Measurements from ENCODE around the gene TMEM154. TPM values are rescaled to one million over a fixed set of nuclear protein-coding genes. Genes with fewer than 3 reads are reported as not detected.

Gene TMEM154
- total RNA-seq, 4 donors from 2014 or later = 0.38 to 1.3 (median 1.0) TPM

DNA sequence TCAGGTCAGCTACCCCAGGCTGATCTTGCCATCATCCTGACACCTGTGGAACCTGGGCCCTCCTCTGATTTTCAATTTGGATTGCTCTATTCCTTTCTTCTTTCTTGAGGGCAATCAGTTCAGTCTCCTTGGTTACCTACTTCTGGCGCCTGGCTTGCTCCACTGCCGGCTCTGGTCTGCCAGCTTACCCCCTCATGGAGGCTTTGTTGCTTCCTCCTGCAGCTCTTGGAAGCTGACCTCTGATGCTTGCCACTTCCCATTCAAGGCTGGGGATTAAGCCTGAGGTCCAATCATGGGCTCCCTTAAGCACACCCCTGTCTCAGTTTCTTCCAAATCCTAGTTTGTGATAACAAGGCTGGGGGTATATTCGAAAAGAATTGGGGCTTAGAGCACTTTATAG lies 5.4 kb downstream of the TMEM154 start:
- TF ChIP-seq, protein P1, sequence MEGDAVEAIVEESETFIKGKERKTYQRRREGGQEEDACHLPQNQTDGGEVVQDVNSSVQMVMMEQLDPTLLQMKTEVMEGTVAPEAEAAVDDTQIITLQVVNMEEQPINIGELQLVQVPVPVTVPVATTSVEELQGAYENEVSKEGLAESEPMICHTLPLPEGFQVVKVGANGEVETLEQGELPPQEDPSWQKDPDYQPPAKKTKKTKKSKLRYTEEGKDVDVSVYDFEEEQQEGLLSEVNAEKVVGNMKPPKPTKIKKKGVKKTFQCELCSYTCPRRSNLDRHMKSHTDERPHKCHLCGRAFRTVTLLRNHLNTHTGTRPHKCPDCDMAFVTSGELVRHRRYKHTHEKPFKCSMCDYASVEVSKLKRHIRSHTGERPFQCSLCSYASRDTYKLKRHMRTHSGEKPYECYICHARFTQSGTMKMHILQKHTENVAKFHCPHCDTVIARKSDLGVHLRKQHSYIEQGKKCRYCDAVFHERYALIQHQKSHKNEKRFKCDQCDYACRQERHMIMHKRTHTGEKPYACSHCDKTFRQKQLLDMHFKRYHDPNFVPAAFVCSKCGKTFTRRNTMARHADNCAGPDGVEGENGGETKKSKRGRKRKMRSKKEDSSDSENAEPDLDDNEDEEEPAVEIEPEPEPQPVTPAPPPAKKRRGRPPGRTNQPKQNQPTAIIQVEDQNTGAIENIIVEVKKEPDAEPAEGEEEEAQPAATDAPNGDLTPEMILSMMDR (IDR thresholded peaks at IDR 0.05; ENCODE audit: low read depth) = no peak

DNA sequence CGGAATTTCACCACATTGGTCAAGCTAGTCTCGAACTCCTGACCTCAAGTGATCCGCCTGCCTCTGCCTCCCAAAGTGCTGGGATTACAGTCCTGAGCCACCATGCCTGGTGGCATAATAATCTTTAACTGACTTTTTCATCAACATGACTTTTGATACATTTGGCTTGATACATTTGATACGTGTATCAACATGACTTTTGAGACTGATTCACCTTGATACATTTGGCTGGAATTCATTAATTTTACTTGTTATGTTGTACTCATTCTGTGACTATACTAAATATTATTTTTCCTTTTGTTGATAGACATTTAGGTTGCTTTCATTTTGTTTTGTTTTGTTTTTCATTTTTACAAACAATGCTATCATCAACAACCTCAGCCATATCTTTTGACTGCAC lies 6.3 kb downstream of the TMEM154 start:
- TF ChIP-seq, protein P1 (IDR thresholded peaks at IDR 0.05; ENCODE audit: low read depth) = no peak

DNA sequence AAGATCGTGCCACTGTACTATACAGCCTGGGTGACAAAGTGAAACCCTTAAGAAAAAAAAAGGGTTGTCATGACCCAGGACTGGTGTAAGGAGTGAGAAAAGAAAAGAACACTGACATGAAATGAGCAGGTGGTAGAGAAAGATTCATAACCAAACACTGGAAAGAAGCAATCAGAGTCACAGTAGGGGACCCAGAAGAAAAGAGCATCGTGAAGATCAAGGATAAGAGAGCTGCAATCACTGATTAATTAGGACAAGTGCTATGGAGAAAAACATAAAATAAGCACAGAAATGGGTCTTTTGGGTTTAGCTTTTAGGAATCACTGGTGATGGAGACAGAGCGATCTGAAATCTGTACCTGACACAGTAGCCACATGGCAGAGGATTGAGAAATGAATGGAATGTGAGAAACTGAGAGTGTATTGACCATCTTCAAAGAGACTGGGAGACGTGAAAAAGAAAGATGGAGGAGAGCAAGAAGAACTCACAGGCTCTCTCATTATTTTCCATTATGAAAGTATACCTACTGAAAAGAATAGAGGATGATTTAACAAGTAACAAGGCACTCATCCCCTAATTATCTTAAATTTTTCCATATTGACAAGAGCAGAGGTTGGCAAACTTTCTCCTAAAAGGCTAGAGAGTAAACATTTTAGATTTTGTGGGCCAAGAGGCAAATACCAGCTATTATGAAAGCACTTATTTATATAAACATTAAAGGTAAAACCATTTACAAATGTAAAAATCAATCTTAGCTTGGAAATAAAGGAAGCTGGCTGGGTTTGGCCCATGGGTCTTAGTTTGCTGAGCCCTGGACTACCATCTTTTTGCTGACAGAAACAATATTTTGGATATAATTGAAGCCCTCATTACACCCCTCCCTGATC lies 7.3 kb downstream of the TMEM154 start:
- TF ChIP-seq, protein P1 (IDR thresholded peaks at IDR 0.05; ENCODE audit: low read depth) = no peak

DNA sequence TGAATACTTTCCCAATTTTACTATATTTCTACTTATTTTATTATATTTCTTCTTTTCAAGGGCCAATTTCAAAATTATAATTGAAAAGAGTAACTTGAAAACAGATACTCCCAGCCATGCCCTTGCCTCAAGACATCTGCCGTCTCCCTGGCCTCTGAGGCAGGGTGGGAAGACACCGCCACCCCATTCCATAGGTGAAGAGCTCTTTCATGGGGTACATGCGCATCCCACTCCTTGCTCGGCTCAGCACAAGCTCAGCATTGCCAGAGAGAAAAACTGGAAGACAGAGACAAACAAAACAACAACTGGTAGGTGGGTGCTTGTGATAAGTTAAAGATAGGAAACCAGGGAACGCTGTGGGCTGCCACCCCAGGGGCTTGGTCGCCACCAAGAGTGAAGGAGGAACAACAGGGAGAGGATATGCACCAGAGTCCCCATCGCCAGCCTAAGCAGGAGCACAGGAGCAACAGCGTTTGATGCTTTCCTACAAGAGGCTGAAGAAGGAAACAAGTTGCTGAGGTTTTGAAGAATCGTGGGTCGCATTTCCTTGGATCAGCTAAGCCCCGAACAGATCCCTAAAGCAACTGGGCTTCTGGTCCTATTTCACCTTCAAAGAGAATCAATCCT lies 11.3 kb downstream of the TMEM154 start:
- TF ChIP-seq, protein P1 (IDR thresholded peaks at IDR 0.05; ENCODE audit: low read depth) = no peak

DNA sequence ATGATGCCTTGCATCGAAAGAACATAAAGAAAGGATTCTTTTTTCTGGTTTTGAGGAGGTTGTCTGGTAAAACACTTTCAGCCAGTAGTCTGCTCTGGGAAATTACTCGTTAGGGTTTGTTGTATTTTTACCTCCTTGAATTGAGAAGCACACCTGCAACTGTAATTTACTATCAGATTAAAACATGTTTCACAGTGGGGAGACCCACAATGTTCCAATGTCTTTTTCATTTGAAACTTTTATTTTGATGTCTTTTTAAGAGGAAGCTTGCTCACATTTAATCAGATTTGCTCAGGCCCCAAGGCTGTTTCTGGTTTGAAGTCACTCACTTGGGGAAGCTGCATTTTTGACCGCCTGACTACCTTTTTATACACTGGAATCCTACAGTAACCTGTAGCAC lies 12.0 kb downstream of the TMEM154 start:
- TF ChIP-seq, protein P1 (IDR thresholded peaks at IDR 0.05; ENCODE audit: low read depth) = no peak

DNA sequence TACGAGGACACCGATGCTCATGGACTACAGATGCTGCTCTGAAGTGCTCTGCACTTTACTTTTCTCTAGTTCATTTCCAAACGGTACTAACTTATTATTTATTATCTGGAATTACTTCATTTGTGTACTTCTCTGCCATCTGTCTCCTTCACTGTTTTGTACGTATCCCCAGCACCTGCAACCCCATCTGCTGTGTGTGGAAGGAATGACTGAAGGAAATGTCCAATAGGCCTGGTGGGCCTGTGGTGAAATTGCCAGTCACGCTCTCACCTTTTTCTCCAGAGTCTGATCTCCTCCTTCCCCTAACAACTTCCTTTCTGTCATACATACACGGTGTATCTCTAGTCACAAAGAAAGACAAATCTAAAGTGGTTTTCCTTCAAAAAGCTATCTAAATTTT lies 12.9 kb downstream of the TMEM154 start:
- TF ChIP-seq, protein P1 (IDR thresholded peaks at IDR 0.05; ENCODE audit: low read depth) = no peak

DNA sequence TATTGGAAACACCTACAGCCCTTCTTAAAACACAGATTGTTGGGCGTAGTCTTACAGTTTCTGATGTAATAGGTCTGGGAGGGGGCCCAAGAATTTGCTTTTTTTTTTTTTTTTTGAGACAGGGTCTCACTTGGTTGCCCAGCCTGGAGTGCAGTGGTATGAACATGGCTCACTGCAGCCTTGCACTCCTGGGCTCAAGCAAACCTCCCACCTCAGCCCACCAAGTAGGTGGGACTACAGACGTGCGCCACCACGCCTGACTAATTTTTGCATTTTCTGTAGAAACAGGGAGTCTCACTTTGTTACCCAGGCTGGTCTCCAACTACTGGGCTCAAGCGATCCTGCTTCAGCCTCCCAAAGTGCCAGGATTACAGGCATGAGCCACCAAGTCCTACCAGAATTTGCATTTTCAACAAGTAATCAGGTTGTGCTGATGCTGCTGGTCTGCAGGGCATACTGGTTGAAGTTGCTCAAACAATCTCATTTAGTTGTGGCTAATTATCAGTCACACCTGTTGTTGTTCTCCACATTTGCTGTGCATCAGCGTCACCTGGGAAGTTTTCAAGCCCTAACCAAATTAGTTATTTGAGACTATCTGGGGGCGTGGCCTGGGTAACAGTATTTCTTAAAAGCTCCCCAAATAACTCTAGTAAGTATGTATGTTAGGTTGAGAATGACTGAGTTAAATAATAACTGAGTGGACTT lies 14.0 kb downstream of the TMEM154 start:
- TF ChIP-seq, protein P1 (IDR thresholded peaks at IDR 0.05; ENCODE audit: low read depth) = no peak

Data from subcutaneous adipose tissue (tissue), 4 donors.